ENCODE data around the gene TMEM30A. TPM values are rescaled to one million over a fixed set of nuclear protein-coding genes. Genes with fewer than 3 reads are reported as not detected.

Gene TMEM30A
- total and polyA plus RNA-seq, 4 donors = 66.5 to 164 (median 107) TPM

DNA sequence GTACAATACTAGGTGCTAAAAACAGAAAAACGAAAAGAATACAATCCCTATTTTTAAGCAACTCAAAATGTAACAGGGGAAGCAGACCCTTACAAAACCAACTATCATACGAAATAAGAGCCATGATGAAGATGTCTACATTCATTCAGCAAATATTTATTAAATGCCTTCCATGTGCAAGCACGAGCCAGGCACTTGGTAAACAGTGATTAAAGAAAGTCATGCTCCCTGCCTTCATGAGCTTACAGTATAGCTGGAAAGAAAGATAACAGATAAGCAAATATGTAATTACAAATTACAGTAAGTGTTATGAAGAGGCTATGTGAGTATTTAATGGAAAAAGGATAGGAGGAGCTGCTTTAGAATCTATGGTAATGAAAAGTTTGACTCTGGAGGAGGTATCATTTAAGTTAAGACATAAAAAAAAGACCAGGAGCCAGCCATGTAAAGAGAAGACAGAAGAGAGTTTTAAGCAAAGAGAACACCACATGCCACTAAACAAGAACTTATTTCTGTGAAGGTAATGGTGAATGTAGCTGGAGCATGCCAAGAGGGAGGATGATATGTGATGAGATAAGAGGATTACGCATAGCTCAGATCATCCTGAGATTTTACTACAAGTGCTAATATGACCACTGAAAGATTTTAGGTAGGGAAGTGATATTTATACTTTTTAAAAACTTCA lies 21.7 kb downstream of the TMEM30A start:
- no peaks in the 10 kb centered on the region for H3K9me3 ChIP-seq (ENCODE audit: control insufficient read depth, low read length)
- no peak for ATAC-seq (ENCODE audit: low FRiP score)
- H3K27ac ChIP-seq (ENCODE audit: low read depth in 1 of 2, low read length in 2 of 2) = no peak overlapping the region
- peaks cover 0 to 2% of the 10 kb centered on the region in 2 donors for H3K36me3 ChIP-seq (ENCODE audit: control insufficient read depth in 1 of 2, insufficient read depth in 2 of 2, low read length in 1 of 2)
- no peak for DNase-seq
- intact Hi-C loops (cut with DNase I) = no loop called here
- no peak overlapping the region for H3K4me3 ChIP-seq (ENCODE audit: low read length in 2 of 2)
- H3K27me3 ChIP-seq (ENCODE audit: control insufficient read depth in 1 of 2, insufficient read depth in 2 of 2, low read length in 1 of 2) = no peaks in the 10 kb centered on the region
- H3K4me1 ChIP-seq (ENCODE audit: control insufficient read depth in 1 of 2, insufficient read depth in 2 of 2, low read length in 2 of 2) = no peaks in the 10 kb centered on the region
- WGBS, 2 donors = 78 to 85% methylated on average over 4 of the region's 4 CpGs

DNA sequence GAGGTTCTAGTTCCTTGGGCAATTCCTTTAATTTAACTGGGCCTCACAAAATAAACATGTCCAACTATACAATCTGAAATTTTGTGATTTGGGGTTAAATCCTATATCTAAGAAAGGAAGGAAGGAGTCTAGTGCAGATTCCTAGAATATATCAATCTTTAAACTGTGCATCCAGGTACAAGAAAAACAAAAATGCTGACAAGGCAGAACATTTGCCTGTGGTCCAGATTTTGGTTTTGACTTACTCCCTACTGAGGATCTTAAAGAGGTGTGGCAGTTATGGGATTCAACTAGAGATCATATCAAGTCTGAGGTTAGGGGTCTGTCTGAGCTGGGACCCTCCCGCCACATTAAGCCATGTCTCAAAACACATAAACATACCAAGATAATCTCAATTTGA lies 23.3 kb downstream of the TMEM30A start:
- ATAC-seq (ENCODE audit: low FRiP score) (no peak), DNase-seq (no peak)
- H3K4me3 ChIP-seq (ENCODE audit: low read length in 2 of 2) = no peak overlapping the region
- WGBS, 2 donors = 91 to 100% methylated on average over 1 of the region's 1 CpG
- no peak overlapping the region for H3K27ac ChIP-seq (ENCODE audit: low read depth in 1 of 2, low read length in 2 of 2)
- intact Hi-C loops (cut with DNase I) = no loop called here
- H3K27me3 ChIP-seq (ENCODE audit: control insufficient read depth in 1 of 2, insufficient read depth in 2 of 2, low read length in 1 of 2) = no peaks in the 10 kb centered on the region
- H3K4me1 ChIP-seq (ENCODE audit: control insufficient read depth in 1 of 2, insufficient read depth in 2 of 2, low read length in 2 of 2) = no peaks in the 10 kb centered on the region
- no peaks in the 10 kb centered on the region for H3K9me3 ChIP-seq (ENCODE audit: control insufficient read depth, low read length)
- peaks cover 2% of the 10 kb centered on the region in 2 donors for H3K36me3 ChIP-seq (ENCODE audit: control insufficient read depth in 1 of 2, insufficient read depth in 2 of 2, low read length in 1 of 2)

DNA sequence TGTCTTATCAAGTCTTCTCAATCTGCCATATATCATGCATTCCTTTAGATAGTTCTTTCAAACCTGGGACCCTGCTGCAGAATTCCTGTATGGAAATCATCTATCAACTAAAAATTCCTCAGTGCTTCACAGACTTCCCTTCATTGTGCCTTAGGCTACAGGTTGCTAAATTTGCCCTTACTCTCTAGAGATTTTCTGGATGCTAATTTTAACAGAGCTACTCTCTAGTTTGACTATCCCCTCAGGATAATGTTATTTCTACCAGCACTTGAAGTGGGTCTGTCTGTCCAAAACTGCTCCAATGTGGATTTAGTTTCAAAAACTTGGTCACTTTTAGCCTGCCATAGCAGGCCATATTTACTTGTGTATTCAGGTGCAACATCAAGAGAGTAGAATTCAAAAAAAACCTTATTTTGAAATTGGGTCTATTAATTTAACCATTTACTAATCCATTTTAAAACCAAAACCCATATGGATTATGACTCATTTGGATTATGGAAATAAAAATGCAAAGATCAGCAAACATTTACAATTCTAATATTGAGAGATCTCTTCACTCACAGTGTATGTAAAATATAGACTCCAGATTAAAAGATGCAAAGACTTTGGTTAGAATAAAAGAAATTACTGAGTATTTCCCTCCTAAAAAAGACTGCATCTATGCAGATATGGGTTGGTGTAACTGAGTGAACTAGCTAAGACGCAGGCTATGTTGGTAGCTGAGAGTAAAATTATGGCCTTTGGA lies 27.1 kb downstream of the TMEM30A start:
- H3K9me3 ChIP-seq (ENCODE audit: control insufficient read depth, low read length) = no peaks in the 10 kb centered on the region
- 96 to 97% methylated on average over 1 of the region's 1 CpG for WGBS, 2 donors
- intact Hi-C loops (cut with DNase I) = no loop called here
- H3K27ac ChIP-seq (ENCODE audit: low read depth in 1 of 2, low read length in 2 of 2) = no peak overlapping the region
- no peak overlapping the region for H3K4me3 ChIP-seq (ENCODE audit: low read length in 2 of 2)
- ATAC-seq (ENCODE audit: low FRiP score) = no peak
- H3K36me3 ChIP-seq (ENCODE audit: control insufficient read depth in 1 of 2, insufficient read depth in 2 of 2, low read length in 1 of 2) = peaks cover 2% of the 10 kb centered on the region in 2 donors
- no peaks in the 10 kb centered on the region for H3K4me1 ChIP-seq (ENCODE audit: control insufficient read depth in 1 of 2, insufficient read depth in 2 of 2, low read length in 2 of 2)
- no peak for DNase-seq
- H3K27me3 ChIP-seq (ENCODE audit: control insufficient read depth in 1 of 2, insufficient read depth in 2 of 2, low read length in 1 of 2) = no peaks in the 10 kb centered on the region

DNA sequence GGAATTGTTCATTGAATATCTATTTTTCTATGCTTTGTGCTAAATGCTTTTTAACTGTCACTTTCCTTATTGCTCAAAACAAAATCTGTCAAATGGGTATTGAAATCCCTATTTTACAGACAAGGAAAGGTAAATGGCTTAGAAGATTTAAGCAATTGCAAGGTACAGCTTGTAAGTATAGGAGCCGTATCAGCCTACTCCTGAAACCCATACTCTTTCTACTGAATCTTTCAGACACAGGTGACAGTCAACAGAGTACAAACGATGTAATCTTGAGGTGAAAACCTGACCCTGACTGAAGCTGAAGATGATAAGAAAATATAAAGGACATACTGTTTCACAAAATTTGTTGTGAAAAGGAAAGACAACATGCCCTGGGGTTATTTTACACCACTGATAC lies 34.0 kb downstream of the TMEM30A start:
- Histone ChIP-seq H3K9me3 (ENCODE audit: control insufficient read depth, low read length) (no peaks in the 10 kb centered on the region), H3K4me1 (ENCODE audit: control insufficient read depth in 1 of 2, insufficient read depth in 2 of 2, low read length in 2 of 2) (no peaks in the 10 kb centered on the region), H3K27me3 (ENCODE audit: control insufficient read depth in 1 of 2, insufficient read depth in 2 of 2, low read length in 1 of 2) (no peaks in the 10 kb centered on the region), H3K36me3 (ENCODE audit: control insufficient read depth in 1 of 2, insufficient read depth in 2 of 2, low read length in 1 of 2) (no peaks in the 10 kb centered on the region), H3K4me3 (ENCODE audit: low read length in 2 of 2) (no peak overlapping the region), H3K27ac (ENCODE audit: low read depth in 1 of 2, low read length in 2 of 2) (no peak overlapping the region)
- ATAC-seq (ENCODE audit: low FRiP score) (no peak), DNase-seq (no peak)
- intact Hi-C loops (cut with DNase I) = no loop called here
- WGBS, 2 donors = 84 to 95% methylated on average over 2 of the region's 2 CpGs

DNA sequence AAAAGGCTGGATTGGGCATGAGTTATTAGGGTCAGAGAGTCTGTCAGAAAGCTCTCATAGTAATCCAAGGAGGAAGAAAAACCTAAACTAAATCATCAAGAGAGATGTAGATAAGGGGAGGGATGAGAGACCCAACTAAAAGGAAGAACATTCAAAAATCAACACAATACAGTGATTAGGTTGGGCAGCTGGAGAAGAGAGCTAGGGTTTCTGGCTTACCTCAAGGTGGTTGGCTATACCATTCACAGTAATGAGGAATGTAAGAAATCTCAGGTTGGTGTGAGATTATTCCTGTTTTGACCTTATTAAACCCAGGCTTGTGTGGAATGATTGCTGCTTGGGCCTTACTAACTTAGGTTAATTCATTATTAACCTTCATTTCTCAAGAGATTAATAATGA lies 34.8 kb downstream of the TMEM30A start:
- DNase-seq = no peak
- ATAC-seq (ENCODE audit: low FRiP score) = no peak
- Histone ChIP-seq H3K36me3 (ENCODE audit: control insufficient read depth in 1 of 2, insufficient read depth in 2 of 2, low read length in 1 of 2) (no peaks in the 10 kb centered on the region), H3K4me3 (ENCODE audit: low read length in 2 of 2) (no peak overlapping the region), H3K9me3 (ENCODE audit: control insufficient read depth, low read length) (no peaks in the 10 kb centered on the region), H3K4me1 (ENCODE audit: control insufficient read depth in 1 of 2, insufficient read depth in 2 of 2, low read length in 2 of 2) (no peaks in the 10 kb centered on the region), H3K27ac (ENCODE audit: low read depth in 1 of 2, low read length in 2 of 2) (no peak overlapping the region), H3K27me3 (ENCODE audit: control insufficient read depth in 1 of 2, insufficient read depth in 2 of 2, low read length in 1 of 2) (no peaks in the 10 kb centered on the region)
- intact Hi-C loops (cut with DNase I) = no loop called here

DNA sequence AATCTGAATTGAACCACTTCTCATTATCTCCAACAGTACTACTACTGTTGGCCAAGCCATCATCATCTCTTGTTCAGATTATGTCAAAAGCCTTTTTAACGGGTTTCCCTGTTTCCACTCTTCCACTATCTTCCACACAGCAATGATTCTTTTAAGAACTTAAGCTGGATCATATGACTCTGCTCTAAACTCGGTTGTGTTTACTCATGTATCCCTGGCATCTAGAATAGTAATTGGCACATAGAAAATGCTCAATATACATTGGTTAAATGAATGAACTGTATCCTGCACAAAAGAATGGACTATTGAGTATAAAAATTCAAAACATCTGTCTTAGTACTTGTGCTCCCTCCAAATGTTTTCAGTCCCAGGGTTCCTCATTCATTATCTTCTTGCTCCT lies 38.2 kb downstream of the TMEM30A start:
- WGBS, 2 donors = 56 to 60% methylated on average over 2 of the region's 2 CpGs
- no peaks in the 10 kb centered on the region for H3K27me3 ChIP-seq (ENCODE audit: control insufficient read depth in 1 of 2, insufficient read depth in 2 of 2, low read length in 1 of 2)

DNA sequence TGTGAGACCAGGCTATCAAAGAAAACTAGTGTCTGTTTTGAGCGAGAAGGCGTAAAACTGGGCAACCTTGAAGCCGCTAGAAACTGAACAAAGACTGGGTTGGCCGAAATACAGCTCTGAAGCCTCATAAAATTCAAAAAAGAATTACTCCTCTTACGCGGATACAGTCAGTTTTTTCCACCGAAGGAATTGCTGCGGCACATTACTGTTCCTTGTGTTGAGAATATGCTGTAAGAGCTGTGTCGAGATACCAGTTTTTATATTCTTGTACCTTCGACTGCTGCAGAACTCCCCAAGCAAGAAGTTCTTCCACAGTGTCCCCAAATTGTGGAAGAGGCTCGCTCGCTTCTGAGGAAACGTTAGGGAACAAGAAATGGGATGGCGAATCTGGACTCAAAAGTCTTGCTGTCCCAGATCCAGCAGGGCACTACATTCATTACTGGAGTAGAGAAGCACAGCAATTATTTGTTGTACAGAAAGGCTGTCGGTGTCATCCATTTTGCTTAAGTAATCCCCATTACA lies 40.5 kb downstream of the TMEM30A start:
- no peak for DNase-seq
- peak; percentile 54 for ATAC-seq (ENCODE audit: low FRiP score)
- H3K27ac ChIP-seq (ENCODE audit: low read depth in 1 of 2, low read length in 2 of 2) = peak overlapping the region in 1 of 2 donors; percentile 86
- no peaks in the 10 kb centered on the region for H3K4me1 ChIP-seq (ENCODE audit: control insufficient read depth in 1 of 2, insufficient read depth in 2 of 2, low read length in 2 of 2)
- no peaks in the 10 kb centered on the region for H3K9me3 ChIP-seq (ENCODE audit: control insufficient read depth, low read length)
- peaks cover under 1% of the 10 kb centered on the region in 2 donors for H3K36me3 ChIP-seq (ENCODE audit: control insufficient read depth in 1 of 2, insufficient read depth in 2 of 2, low read length in 1 of 2)
- intact Hi-C loops (cut with DNase I) = no loop called here
- H3K27me3 ChIP-seq (ENCODE audit: control insufficient read depth in 1 of 2, insufficient read depth in 2 of 2, low read length in 1 of 2) = no peaks in the 10 kb centered on the region
- H3K4me3 ChIP-seq (ENCODE audit: low read length in 2 of 2) = peak overlapping the region; percentile 21 to 84
- 10 to 19% methylated on average over 15 of the region's 15 CpGs for WGBS, 2 donors

More for the DNA sequence above, 38.2 kb downstream of the TMEM30A start:
- H3K4me3 ChIP-seq (ENCODE audit: low read length in 2 of 2) = no peak overlapping the region
- H3K4me1 ChIP-seq (ENCODE audit: control insufficient read depth in 1 of 2, insufficient read depth in 2 of 2, low read length in 2 of 2) = no peaks in the 10 kb centered on the region
- DNase-seq = no peak
- intact Hi-C loops (cut with DNase I) = no loop called here
- no peak overlapping the region for H3K27ac ChIP-seq (ENCODE audit: low read depth in 1 of 2, low read length in 2 of 2)
- H3K9me3 ChIP-seq (ENCODE audit: control insufficient read depth, low read length) = no peaks in the 10 kb centered on the region
- no peaks in the 10 kb centered on the region for H3K36me3 ChIP-seq (ENCODE audit: control insufficient read depth in 1 of 2, insufficient read depth in 2 of 2, low read length in 1 of 2)
- ATAC-seq (ENCODE audit: low FRiP score) = no peak

DNA sequence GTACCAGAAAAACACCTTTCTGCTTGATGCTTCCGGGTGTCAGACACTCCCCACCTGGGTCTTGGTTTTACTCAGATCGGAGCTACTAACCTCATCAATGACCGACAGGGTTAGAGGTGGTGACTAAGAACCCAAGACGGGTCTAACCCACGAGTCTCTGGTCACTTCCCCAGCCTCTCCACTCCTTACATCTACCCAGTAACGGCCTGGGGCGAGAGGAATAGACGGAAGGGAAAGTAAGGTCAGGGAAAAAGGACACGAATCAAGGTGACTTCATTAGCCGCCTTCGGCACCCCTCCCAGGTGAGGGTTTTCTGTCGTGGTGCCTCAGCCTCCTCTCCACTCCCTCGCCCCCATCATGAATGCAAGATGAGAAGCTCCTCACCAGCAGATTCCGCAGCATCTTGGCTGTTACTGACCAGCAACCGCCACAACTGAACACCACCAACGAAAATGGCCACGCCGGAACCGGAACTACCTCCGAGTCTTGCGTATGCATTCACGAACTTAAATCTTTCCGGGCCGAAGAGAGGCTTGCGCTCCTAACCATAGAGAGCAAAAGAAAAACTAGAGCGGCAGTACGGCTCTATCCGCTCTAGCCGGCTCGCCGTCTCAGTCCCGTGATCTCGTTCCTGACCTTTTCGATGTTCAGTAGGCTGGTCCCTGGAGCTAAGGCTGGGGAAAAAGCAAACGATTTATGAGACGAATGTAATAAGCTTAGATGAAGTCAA lies 41.1 kb downstream of the TMEM30A start, which contains the start of gene COX7A2:
TSS of gene COX7A2 (minus strand) at position 469 of the 730 bp plus-strand sequence. CDS start at position 402, 67 bp downstream.
- WGBS, 2 donors = 0 to 1% methylated on average over 36 of the region's 36 CpGs
- Histone ChIP-seq H3K9me3 (ENCODE audit: control insufficient read depth, low read length) (no peaks in the 10 kb centered on the region), H3K4me3 (ENCODE audit: low read length in 2 of 2) (peak within 1 kb of the TSS; percentile 65 to 88), H3K4me1 (ENCODE audit: control insufficient read depth in 1 of 2, insufficient read depth in 2 of 2, low read length in 2 of 2) (no peaks in the 10 kb centered on the region), H3K27me3 (ENCODE audit: control insufficient read depth in 1 of 2, insufficient read depth in 2 of 2, low read length in 1 of 2) (no peaks in the 10 kb centered on the region), H3K27ac (ENCODE audit: low read depth in 1 of 2, low read length in 2 of 2) (peak within 1 kb of the TSS in 1 of 2 donors; percentile 86), H3K36me3 (ENCODE audit: control insufficient read depth in 1 of 2, insufficient read depth in 2 of 2, low read length in 1 of 2) (peaks cover 3 to 4% of the 10 kb centered on the region in 2 donors)
- ATAC-seq (ENCODE audit: low FRiP score) = peak; percentile 99
- intact Hi-C loops (cut with DNase I) = no loop called here
- DNase-seq = peak; percentile 93 to 95

Measured in aorta (tissue), 5 donors.